Measurements from ENCODE around the gene CTDSP1. TPM values are rescaled to one million over a fixed set of nuclear protein-coding genes. Genes with fewer than 3 reads are reported as not detected.

Gene CTDSP1
- polyA plus RNA-seq, 1 of the 3 experiments (the other 2 are of a cell fraction): 88.0 TPM

- TF ChIP-seq EZH2phosphoT487 (IDR thresholded peaks at IDR 0.05; ENCODE audit: borderline replicate concordance, low read depth) (no peak), JUND (IDR thresholded peaks at IDR 0.05) (no peak)
Observed at GRCh38 chr2:218425531-218425930, 25.9 kb downstream of the CTDSP1 start (continued).

- H3K27ac ChIP-seq (ENCODE audit: low read depth in 2 of 2, low read length in 1 of 2): no peak overlapping the region
- WGBS (ENCODE audit: low lambda C conversion rate): 73% methylated on average over 7 of the region's 11 CpGs
- DNase-seq: no peak
- H3K9me2 ChIP-seq: no peaks in the 10 kb centered on the region
- H3K27me3 ChIP-seq (ENCODE audit: insufficient read depth): no peaks in the 10 kb centered on the region; the same call in 1 of the 2 replicates
- H3K9me3 ChIP-seq: no peaks in the 10 kb centered on the region
- CTCF ChIA-PET: no interaction called here
- no peaks in the 10 kb centered on the region for H3K36me3 ChIP-seq (replicated peaks in 1 of 2; ENCODE audit: control insufficient read depth in 1 of 2, insufficient read depth in 2 of 2, low read length in 1 of 2)
- no peak overlapping the region for H2AFZ ChIP-seq (ENCODE audit: low read depth)
- H4K20me1 ChIP-seq (ENCODE audit: insufficient read depth): no peaks in the 10 kb centered on the region
- H3F3A ChIP-seq (replicated peaks; ENCODE audit: insufficient read depth): no peaks in the 10 kb centered on the region
- H3K4me2 ChIP-seq: no peak overlapping the region
- H3K79me2 ChIP-seq (ENCODE audit: insufficient read depth): no peaks in the 10 kb centered on the region
- H3K4me1 ChIP-seq (ENCODE audit: control insufficient read depth in 1 of 2, insufficient read depth in 2 of 2, low read depth in 1 of 2, low read length in 1 of 2): no peaks in the 10 kb centered on the region; a peak in 1 of 4 replicates
- no peak overlapping the region for H3K4me3 ChIP-seq (ENCODE audit: low read depth in 2 of 2, low read length in 1 of 2)
- no peak for TF ChIP-seq USF1 (IDR thresholded peaks at IDR 0.05; ENCODE audit: borderline replicate concordance, low read depth)
- no peak for TF ChIP-seq TEAD4 (IDR thresholded peaks at IDR 0.05; ENCODE audit: borderline replicate concordance, insufficient read depth)
- no peak for TF ChIP-seq TAF1 (IDR thresholded peaks at IDR 0.05; ENCODE audit: borderline replicate concordance, low read depth, low read length)
- no peak for TF ChIP-seq MEF2A (IDR thresholded peaks at IDR 0.05; ENCODE audit: borderline replicate concordance, low read depth)
- TF ChIP-seq RFX5 (IDR thresholded peaks at IDR 0.05; ENCODE audit: low read length): no peak
- TF ChIP-seq YY1 (IDR thresholded peaks at IDR 0.05; ENCODE audit: low read depth): no peak
- no peak overlapping the region for H3K9ac ChIP-seq
- POLR2A ChIA-PET: no interaction called here
Observed at GRCh38 chr2:218427741-218428140, 28.1 kb downstream of the CTDSP1 start.

- no peak for DNase-seq
- Histone ChIP-seq H3K4me2 (no peak overlapping the region), H2AFZ (ENCODE audit: low read depth) (no peak overlapping the region), H3K27ac (ENCODE audit: low read depth in 2 of 2, low read length in 1 of 2) (no peak overlapping the region), H4K20me1 (ENCODE audit: insufficient read depth) (no peaks in the 10 kb centered on the region), H3K9me2 (no peaks in the 10 kb centered on the region), H3F3A (replicated peaks; ENCODE audit: insufficient read depth) (no peaks in the 10 kb centered on the region), H3K79me2 (ENCODE audit: insufficient read depth) (no peaks in the 10 kb centered on the region), H3K4me3 (ENCODE audit: low read depth in 2 of 2, low read length in 1 of 2) (no peak overlapping the region), H3K27me3 (ENCODE audit: insufficient read depth) (no peaks in the 10 kb centered on the region; the same call in 1 of the 2 replicates), H3K4me1 (ENCODE audit: control insufficient read depth in 1 of 2, insufficient read depth in 2 of 2, low read depth in 1 of 2, low read length in 1 of 2) (no peaks in the 10 kb centered on the region; a peak in 1 of 4 replicates), H3K36me3 (replicated peaks in 1 of 2; ENCODE audit: control insufficient read depth in 1 of 2, insufficient read depth in 2 of 2, low read length in 1 of 2) (no peaks in the 10 kb centered on the region), H3K9me3 (no peaks in the 10 kb centered on the region), H3K9ac (no peak overlapping the region)
- 88% methylated on average over 15 of the region's 24 CpGs for WGBS (ENCODE audit: low lambda C conversion rate)
- ChIA-PET POLR2A (no interaction called here), CTCF (no interaction called here)
- no peak for TF ChIP-seq USF2 (IDR thresholded peaks at IDR 0.05; ENCODE audit: borderline replicate concordance, low read depth, low read length)
- no peak for TF ChIP-seq EP300 (IDR thresholded peaks at IDR 0.05; ENCODE audit: borderline replicate concordance in 1 of 2, low read depth in 1 of 2, low read length in 1 of 2)
- TF ChIP-seq RFX5 (IDR thresholded peaks at IDR 0.05; ENCODE audit: low read length): no peak
- TF ChIP-seq GABPA (IDR thresholded peaks at IDR 0.05; ENCODE audit: low read depth): no peak
- no peak for TF ChIP-seq TEAD4 (IDR thresholded peaks at IDR 0.05; ENCODE audit: borderline replicate concordance, insufficient read depth)
- no peak for TF ChIP-seq SIN3A (IDR thresholded peaks at IDR 0.05; ENCODE audit: borderline replicate concordance, low read depth, low read length)
- no peak for TF ChIP-seq PBX3 (IDR thresholded peaks at IDR 0.05)
Observed at GRCh38 chr2:218428846-218429558, 29.3 kb downstream of the CTDSP1 start.
